ENCODE results near the gene CYP2A13. TPM values are rescaled to one million over a fixed set of nuclear protein-coding genes. Genes with fewer than 3 reads are reported as not detected.

CYP2A13 gene
- total and polyA plus RNA-seq, 2 experiments from 2014 or later, result 0.27 to 0.35 TPM

GRCh38 chr19:41111296-41111695, 23.0 kb downstream of the CYP2A13 start:
- Mint-ChIP-seq H3K4me3 (no peak overlapping the region), H3K27me3 (ENCODE audit: insufficient read depth, low read depth, poor library complexity) (no peaks in the 10 kb centered on the region), H3K36me3 (ENCODE audit: low read depth) (peaks cover 17% of the 10 kb centered on the region), H3K9me3 (peaks cover 38% of the 10 kb centered on the region), H3K27ac (no peak overlapping the region), H3K4me1 (no peaks in the 10 kb centered on the region)
- Histone ChIP-seq H3K4me2 (no peak overlapping the region), H3K9me2 (ENCODE audit: insufficient read depth) (no peaks in the 10 kb centered on the region), H4K20me1 (replicated peaks; ENCODE audit: insufficient read depth) (no peaks in the 10 kb centered on the region), H3K27me3 (ENCODE audit: insufficient read depth) (no peaks in the 10 kb centered on the region), H3F3A (replicated peaks; ENCODE audit: low read depth) (no peaks in the 10 kb centered on the region), H3K4me3 (no peak overlapping the region), H2AFZ (no peak overlapping the region), H3K27ac (ENCODE audit: low read depth) (no peak overlapping the region), H3K4me1 (ENCODE audit: insufficient read depth) (no peaks in the 10 kb centered on the region), H3K36me3 (ENCODE audit: insufficient read depth) (no peaks in the 10 kb centered on the region), H3K79me2 (replicated peaks; ENCODE audit: insufficient read depth) (no peaks in the 10 kb centered on the region)
- no peak for DNase-seq (ENCODE audit: low spot score)
- ATAC-seq, result no peak
- TF ChIP-seq JUNB (IDR thresholded peaks at IDR 0.05; ENCODE audit: unreplicated experiment) (no peak), CTCF (conservative IDR thresholded peaks at IDR 0.05; ENCODE audit: low read depth in 2 of 2) (peak in 1 of 2 experiments; percentile 46; a peak in 2 of 4 replicates)

- no peaks in the 10 kb centered on the region for H3K79me2 ChIP-seq (replicated peaks; ENCODE audit: insufficient read depth)
- Mint-ChIP-seq H3K4me1 (no peaks in the 10 kb centered on the region), H3K27ac (no peak overlapping the region), H3K9me3 (peaks cover 42% of the 10 kb centered on the region), H3K4me3 (no peak overlapping the region), H3K27me3 (ENCODE audit: insufficient read depth, low read depth, poor library complexity) (peaks cover 2% of the 10 kb centered on the region), H3K36me3 (ENCODE audit: low read depth) (peaks cover 17% of the 10 kb centered on the region)
- no peak overlapping the region for H3K4me3 ChIP-seq
- ATAC-seq (no peak), DNase-seq (ENCODE audit: low spot score) (no peak)
- no peaks in the 10 kb centered on the region for H3K36me3 ChIP-seq (ENCODE audit: insufficient read depth)
- no peak overlapping the region for H3K27ac ChIP-seq (ENCODE audit: low read depth)
- H2AFZ ChIP-seq, result no peak overlapping the region
- H4K20me1 ChIP-seq (replicated peaks; ENCODE audit: insufficient read depth), result no peaks in the 10 kb centered on the region
- H3F3A ChIP-seq (replicated peaks; ENCODE audit: low read depth), result no peaks in the 10 kb centered on the region
- H3K4me1 ChIP-seq (ENCODE audit: insufficient read depth), result no peaks in the 10 kb centered on the region
- H3K9me2 ChIP-seq (ENCODE audit: insufficient read depth), result no peaks in the 10 kb centered on the region
- no peaks in the 10 kb centered on the region for H3K27me3 ChIP-seq (ENCODE audit: insufficient read depth)
- no peak overlapping the region for H3K4me2 ChIP-seq
- TF ChIP-seq JUNB (IDR thresholded peaks at IDR 0.05; ENCODE audit: unreplicated experiment) (no peak), POLR2AphosphoS5 (IDR thresholded peaks at IDR 0.05; ENCODE audit: low read depth) (no peak), STAT1 (IDR thresholded peaks at IDR 0.05; ENCODE audit: unreplicated experiment) (no peak), NANOG (IDR thresholded peaks at IDR 0.05; ENCODE audit: borderline replicate concordance) (no peak), CTCF (conservative IDR thresholded peaks at IDR 0.05; ENCODE audit: low read depth in 2 of 2) (no peak), ZNF462 (CRISPR knock-in tag; IDR thresholded peaks at IDR 0.05) (no peak), EZH2phosphoT487 (IDR thresholded peaks at IDR 0.05; ENCODE audit: unreplicated experiment) (no peak), ZNF331 (CRISPR knock-in tag; IDR thresholded peaks at IDR 0.05; ENCODE audit: low read depth) (no peak), ETS1 (IDR thresholded peaks at IDR 0.05) (no peak), EZH2 (IDR thresholded peaks at IDR 0.05; ENCODE audit: low read depth, unreplicated experiment) (no peak), ZNF114 (CRISPR knock-in tag; IDR thresholded peaks at IDR 0.05) (no peak)
Observed at GRCh38 chr19:41111750-41112295, 23.6 kb downstream of the CYP2A13 start.

Measured in GM23338 (cell line).